ENCODE results near the gene CHMP2A.
A peak's percentile ranks its signal among the peaks of the same experiment; 100 is the strongest.

CHMP2A gene

GRCh38 chr19:58554494-58555368 is at the start of gene CHMP2A:
CHMP2A (minus strand) TSS chr19:58555105; CDS start chr19:58554212, 893 bp downstream.
- Histone ChIP-seq H3K27ac (ENCODE audit: low read depth, low read length) (peak within 1 kb of the TSS; percentile 89), H4K20me1 (ENCODE audit: low read depth, low read length) (no peaks in the 10 kb centered on the region), H3K36me3 (ENCODE audit: low read length) (no peaks in the 10 kb centered on the region), H3K79me2 (ENCODE audit: insufficient read depth, low read length) (peaks cover 29% of the 10 kb centered on the region), H3F3A (ENCODE audit: insufficient read depth) (peaks cover 54% of the 10 kb centered on the region), H3K4me3 (ENCODE audit: insufficient read depth, low read length, poor library complexity, severe bottlenecking) (peak within 1 kb of the TSS; percentile 79), H3K27me3 (ENCODE audit: low read length) (no peaks in the 10 kb centered on the region), H3K4me2 (ENCODE audit: low read depth, low read length, poor library complexity, severe bottlenecking) (peak within 1 kb of the TSS; percentile 96), H3K9me2 (replicated peaks; ENCODE audit: insufficient read depth, low read length) (no peaks in the 10 kb centered on the region), H3K9ac (ENCODE audit: low read length) (peak within 1 kb of the TSS; percentile 89), H3K9me3 (ENCODE audit: insufficient read depth, low read length) (no peaks in the 10 kb centered on the region), H2AFZ (ENCODE audit: low read depth, low read length, severe bottlenecking) (peak within 1 kb of the TSS; percentile 48)
- TF ChIP-seq EZH2phosphoT487 (conservative IDR thresholded peaks at IDR 0.05; ENCODE audit: low read length) (no peak), CTCF (IDR thresholded peaks at IDR 0.05; ENCODE audit: insufficient read depth, low read length, poor library complexity, severe bottlenecking) (no peak)

GRCh38 chr19:58586133-58586765 is 31.3 kb upstream of the CHMP2A start:
- H3K4me3 ChIP-seq (ENCODE audit: insufficient read depth, low read length, poor library complexity, severe bottlenecking), result no peak overlapping the region
- H3K36me3 ChIP-seq (ENCODE audit: low read length), result no peaks in the 10 kb centered on the region
- no peak for TF ChIP-seq EZH2phosphoT487 (conservative IDR thresholded peaks at IDR 0.05; ENCODE audit: low read length)
- no peak for TF ChIP-seq CTCF (IDR thresholded peaks at IDR 0.05; ENCODE audit: insufficient read depth, low read length, poor library complexity, severe bottlenecking)
- no peaks in the 10 kb centered on the region for H3K27me3 ChIP-seq (ENCODE audit: low read length)
- no peak overlapping the region for H2AFZ ChIP-seq (ENCODE audit: low read depth, low read length, severe bottlenecking)
- no peak overlapping the region for H3K9ac ChIP-seq (ENCODE audit: low read length)
- no peaks in the 10 kb centered on the region for H3K9me3 ChIP-seq (ENCODE audit: insufficient read depth, low read length)
- H3K9me2 ChIP-seq (replicated peaks; ENCODE audit: insufficient read depth, low read length), result no peaks in the 10 kb centered on the region
- no peaks in the 10 kb centered on the region for H4K20me1 ChIP-seq (ENCODE audit: low read depth, low read length)
- no peaks in the 10 kb centered on the region for H3F3A ChIP-seq (ENCODE audit: insufficient read depth)
- H3K79me2 ChIP-seq (ENCODE audit: insufficient read depth, low read length), result no peaks in the 10 kb centered on the region
- H3K4me2 ChIP-seq (ENCODE audit: low read depth, low read length, poor library complexity, severe bottlenecking), result no peak overlapping the region
- H3K27ac ChIP-seq (ENCODE audit: low read depth, low read length), result no peak overlapping the region

- Histone ChIP-seq H3K9me2 (replicated peaks; ENCODE audit: insufficient read depth, low read length) (no peaks in the 10 kb centered on the region), H3K9ac (ENCODE audit: low read length) (no peak overlapping the region), H3K4me2 (ENCODE audit: low read depth, low read length, poor library complexity, severe bottlenecking) (no peak overlapping the region), H3K27ac (ENCODE audit: low read depth, low read length) (no peak overlapping the region), H3K36me3 (ENCODE audit: low read length) (no peaks in the 10 kb centered on the region), H3F3A (ENCODE audit: insufficient read depth) (no peaks in the 10 kb centered on the region), H3K4me3 (ENCODE audit: insufficient read depth, low read length, poor library complexity, severe bottlenecking) (no peak overlapping the region), H2AFZ (ENCODE audit: low read depth, low read length, severe bottlenecking) (no peak overlapping the region), H3K79me2 (ENCODE audit: insufficient read depth, low read length) (no peaks in the 10 kb centered on the region), H4K20me1 (ENCODE audit: low read depth, low read length) (no peaks in the 10 kb centered on the region), H3K9me3 (ENCODE audit: insufficient read depth, low read length) (no peaks in the 10 kb centered on the region), H3K27me3 (ENCODE audit: low read length) (no peaks in the 10 kb centered on the region)
- TF ChIP-seq CTCF (IDR thresholded peaks at IDR 0.05; ENCODE audit: insufficient read depth, low read length, poor library complexity, severe bottlenecking) (no peak), EZH2phosphoT487 (conservative IDR thresholded peaks at IDR 0.05; ENCODE audit: low read length) (no peak)
Measured at GRCh38 chr19:58585442-58586132, 30.7 kb upstream of the CHMP2A start.

All from SU-DHL-6 (cell line).